ENCODE results near the gene LAMTOR4. TPM values are rescaled to one million over a fixed set of nuclear protein-coding genes. Genes with fewer than 3 reads are reported as not detected.
A peak's percentile ranks its signal among the peaks of the same experiment; 100 is the strongest.

The LAMTOR4 gene
- total and polyA plus RNA-seq, 4 experiments from 2014 or later: 178 to 501 (median 306) TPM

GRCh38 chr7:100122067-100122466 lies 26.7 kb upstream of the LAMTOR4 start:
- Mint-ChIP-seq H3K4me1 (peaks cover 19 to 62% (median 40%) of the 10 kb centered on the region in 4 donors), H3K27ac (peak overlapping the region in 3 of 7 donors; percentile 44 to 89 (median 73)), H3K9me3 (peaks cover 0 to 6% (median 0%) of the 10 kb centered on the region in 8 donors), H3K36me3 (peaks cover 3 to 48% of the 10 kb centered on the region in 2 donors), H3K27me3 (no peaks in the 10 kb centered on the region), H3K4me3 (no peak overlapping the region)
- ChIA-PET POLR2A (ENCODE audit: partially characterized antibody) (interaction anchor here (1.0 to 7.9 kb wide), 3 partner anchors 19 to 307 kb away, joined by 3 to 175 read pairs (median 3); partner anchors contain the start of genes AP4M1, MCM7, TRIM4 and ZCWPW1), CTCF (ENCODE audit: partially characterized antibody) (interaction anchor here (3.5 kb wide), 1 partner anchor 8 kb away, joined by 21 read pairs; no protein-coding TSS in a partner anchor)
- DNase-seq: no peak
- H3K27me3 ChIP-seq (ENCODE audit: insufficient read depth, low read length): no peaks in the 10 kb centered on the region
- no peaks in the 10 kb centered on the region for H3K9me3 ChIP-seq (ENCODE audit: control insufficient read depth in 1 of 2, low read length in 2 of 2)
- H3K27ac ChIP-seq (ENCODE audit: low read depth, low read length): no peak overlapping the region
- intact Hi-C loops (cut with micrococcal nuclease): no loop called here
- H3K4me1 ChIP-seq (ENCODE audit: insufficient read depth, low read length): peaks cover 43% of the 10 kb centered on the region
- H3K36me3 ChIP-seq (ENCODE audit: insufficient read depth, low read length): peaks cover 9% of the 10 kb centered on the region
- no peak overlapping the region for H3K4me3 ChIP-seq (ENCODE audit: low read length in 2 of 2)

- Mint-ChIP-seq H3K36me3 (peaks cover 3 to 48% of the 10 kb centered on the region in 2 donors), H3K4me1 (peaks cover 19 to 62% (median 42%) of the 10 kb centered on the region in 4 donors), H3K4me3 (peak overlapping the region in 1 of 8 donors; percentile 21), H3K27ac (peak overlapping the region in 6 of 7 donors; percentile 36 to 81 (median 54)), H3K9me3 (peaks cover 0 to 6% (median 0%) of the 10 kb centered on the region in 8 donors), H3K27me3 (no peaks in the 10 kb centered on the region)
- Histone ChIP-seq H3K9me3 (ENCODE audit: control insufficient read depth in 1 of 2, low read length in 2 of 2) (no peaks in the 10 kb centered on the region), H3K4me3 (ENCODE audit: low read length in 2 of 2) (no peak overlapping the region), H3K27ac (ENCODE audit: low read depth, low read length) (no peak overlapping the region), H3K27me3 (ENCODE audit: insufficient read depth, low read length) (no peaks in the 10 kb centered on the region), H3K36me3 (ENCODE audit: insufficient read depth, low read length) (peaks cover 9% of the 10 kb centered on the region), H3K4me1 (ENCODE audit: insufficient read depth, low read length) (peaks cover 43% of the 10 kb centered on the region)
- ChIA-PET CTCF (ENCODE audit: partially characterized antibody) (interaction anchor here (3.5 kb wide), 1 partner anchor 8 kb away, joined by 21 read pairs; no protein-coding TSS in a partner anchor), POLR2A (ENCODE audit: partially characterized antibody) (interaction anchor here (1.0 to 7.9 kb wide), 3 partner anchors 20 to 306 kb away, joined by 3 to 175 read pairs (median 3); partner anchors contain the start of genes AP4M1, MCM7, TRIM4 and ZCWPW1)
- intact Hi-C loops (cut with micrococcal nuclease): no loop called here
- no peak for DNase-seq
These were observed 26.1 kb upstream of the LAMTOR4 start for GRCh38 chr7:100122568-100122967.

GRCh38 chr7:100124301-100125230 lies 24.2 kb upstream of the LAMTOR4 start:
- Mint-ChIP-seq H3K9me3 (peaks cover 0 to 3% (median 0%) of the 10 kb centered on the region in 8 donors), H3K27ac (peak overlapping the region; percentile 38 to 98 (median 75)), H3K36me3 (peaks cover 0 to 37% of the 10 kb centered on the region in 2 donors), H3K27me3 (no peaks in the 10 kb centered on the region), H3K4me1 (peaks cover 26 to 53% (median 36%) of the 10 kb centered on the region in 4 donors), H3K4me3 (peak overlapping the region in 7 of 8 donors; percentile 11 to 96 (median 28))
- no peak overlapping the region for H3K27ac ChIP-seq (ENCODE audit: low read depth, low read length)
- ChIA-PET POLR2A (ENCODE audit: partially characterized antibody) (interaction anchor here (1.1 to 7.9 kb wide), 5 partner anchors 22 to 304 kb away, joined by 3 to 175 read pairs (median 6); partner anchors contain the start of genes AP4M1, MCM7, PVRIG and ZCWPW1), CTCF (ENCODE audit: partially characterized antibody) (interaction anchor here (0.9 to 1.2 kb wide), 4 partner anchors 9 to 283 kb away, joined by 3 to 4 read pairs (median 3); partner anchors contain the start of genes AP4M1 and MCM7)
- intact Hi-C loops (cut with micrococcal nuclease): no loop called here
- H3K27me3 ChIP-seq (ENCODE audit: insufficient read depth, low read length): no peaks in the 10 kb centered on the region
- H3K4me1 ChIP-seq (ENCODE audit: insufficient read depth, low read length): peaks cover 45% of the 10 kb centered on the region
- peaks cover 9% of the 10 kb centered on the region for H3K36me3 ChIP-seq (ENCODE audit: insufficient read depth, low read length)
- H3K9me3 ChIP-seq (ENCODE audit: control insufficient read depth in 1 of 2, low read length in 2 of 2): no peaks in the 10 kb centered on the region
- H3K4me3 ChIP-seq (ENCODE audit: low read length in 2 of 2): no peak overlapping the region
- no peak for DNase-seq

- Mint-ChIP-seq H3K27ac (peak overlapping the region; percentile 98 to 100 (median 100)), H3K4me1 (peaks cover 20 to 45% (median 27%) of the 10 kb centered on the region in 4 donors), H3K27me3 (no peaks in the 10 kb centered on the region), H3K36me3 (peaks cover 0 to 26% of the 10 kb centered on the region in 2 donors), H3K9me3 (peaks cover 0 to 3% (median 0%) of the 10 kb centered on the region in 8 donors), H3K4me3 (peak overlapping the region; percentile 96 to 100 (median 99))
- ChIA-PET CTCF (ENCODE audit: partially characterized antibody) (interaction anchor here (1.0 to 1.8 kb wide), 6 partner anchors 22 to 213 kb away, joined by 3 to 5 read pairs (median 4); partner anchors contain the start of genes AP4M1 and MCM7), POLR2A (ENCODE audit: partially characterized antibody) (interaction anchor here (0.7 to 7.9 kb wide), 22 partner anchors 11 to 580 kb away, joined by 3 to 175 read pairs (median 4); partner anchors contain the start of genes AP4M1, COPS6, LAMTOR4 and MCM7)
- Histone ChIP-seq H3K4me1 (ENCODE audit: insufficient read depth, low read length) (peaks cover 44% of the 10 kb centered on the region), H3K36me3 (ENCODE audit: insufficient read depth, low read length) (peaks cover 9% of the 10 kb centered on the region), H3K9me3 (ENCODE audit: control insufficient read depth in 1 of 2, low read length in 2 of 2) (no peaks in the 10 kb centered on the region), H3K4me3 (ENCODE audit: low read length in 2 of 2) (peak overlapping the region; percentile 94 to 98), H3K27me3 (ENCODE audit: insufficient read depth, low read length) (no peaks in the 10 kb centered on the region), H3K27ac (ENCODE audit: low read depth, low read length) (peak overlapping the region; percentile 87)
- no peak for DNase-seq
- intact Hi-C loops (cut with micrococcal nuclease): loop anchor here (1.0 to 2.0 kb wide), 2 partner anchors 26 to 78 kb away; partner anchors contain the start of gene ZSCAN21
These were observed 22.3 kb upstream of the LAMTOR4 start for GRCh38 chr7:100126239-100126930.

GRCh38 chr7:100126931-100127865 lies 21.5 kb upstream of the LAMTOR4 start, which contains the start of gene MBLAC1:
Gene MBLAC1, plus strand, starts transcription at chr7:100126967. Its CDS starts 429 bp downstream, at chr7:100127396.
- Mint-ChIP-seq H3K27ac (peak within 1 kb of the TSS; percentile 98 to 100 (median 100)), H3K9me3 (peaks cover 0 to 3% (median 0%) of the 10 kb centered on the region in 8 donors), H3K4me1 (peaks cover 20 to 46% (median 26%) of the 10 kb centered on the region in 4 donors), H3K27me3 (no peaks in the 10 kb centered on the region), H3K36me3 (peaks cover 0 to 24% of the 10 kb centered on the region in 2 donors), H3K4me3 (peak within 1 kb of the TSS; percentile 96 to 100 (median 99))
- DNase-seq: peak; percentile 92 to 94 (median 93)
- H3K4me1 ChIP-seq (ENCODE audit: insufficient read depth, low read length): peaks cover 43% of the 10 kb centered on the region
- peak within 1 kb of the TSS; percentile 94 to 98 for H3K4me3 ChIP-seq (ENCODE audit: low read length in 2 of 2)
- H3K36me3 ChIP-seq (ENCODE audit: insufficient read depth, low read length): peaks cover 9% of the 10 kb centered on the region
- no peaks in the 10 kb centered on the region for H3K27me3 ChIP-seq (ENCODE audit: insufficient read depth, low read length)
- intact Hi-C loops (cut with micrococcal nuclease): loop anchor here (1.0 to 2.0 kb wide), 4 partner anchors 8 to 78 kb away; partner anchors contain the start of genes CNPY4, TAF6, ZNF3 and ZSCAN21
- ChIA-PET CTCF (ENCODE audit: partially characterized antibody) (interaction anchor here (1.0 to 5.8 kb wide), 7 partner anchors 23 to 136 kb away, joined by 3 to 56 read pairs (median 3); partner anchors contain the start of genes AP4M1 and MCM7), POLR2A (ENCODE audit: partially characterized antibody) (interaction anchor here (0.7 to 7.9 kb wide), 25 partner anchors 7 to 579 kb away, joined by 3 to 175 read pairs (median 4); partner anchors contain the start of genes AP4M1, CNPY4, COPS6 and LAMTOR4)
- H3K27ac ChIP-seq (ENCODE audit: low read depth, low read length): peak within 1 kb of the TSS; percentile 87
- H3K9me3 ChIP-seq (ENCODE audit: control insufficient read depth in 1 of 2, low read length in 2 of 2): no peaks in the 10 kb centered on the region

Measured in CD4-positive, alpha-beta memory T cell (primary cell).